GM12878 (cell line): ENCODE results near the gene SNRK.

ENCODE experiments used
- CHD2 ChIP-seq: IDR thresholded peaks from 2 replicates; pipeline ENCODE4 v1.6.1; 2011; ENCODE audit warnings: low read depth, low read length, improper control_type of control experiment, borderline replicate concordance
- EP300 ChIP-seq, 2 experiments: fragments of 150-350 bp in 1 of 2; IDR thresholded peaks; 2 replicates each; pipeline ENCODE4 v1.6.1; 2011 to 2012; ENCODE audit warnings: low read depth in 2 of 2, low read length in 2 of 2, borderline replicate concordance in 1 of 2, improper control_type of control experiment in 1 of 2, inconsistent platforms in 1 of 2; ENCODE audit not compliant: control insufficient read depth in 1 of 2
- POLR2A ChIP-seq: IDR thresholded peaks from 2 replicates; pipeline ENCODE4 v1.6.1; 2011; ENCODE audit warnings: low read depth, mild to moderate bottlenecking, low read length
- TCF12 ChIP-seq: IDR thresholded peaks from 2 replicates; pipeline ENCODE4 v1.6.1; 2011; ENCODE audit warnings: low read depth, mild to moderate bottlenecking, low read length

- TF ChIP-seq TCF12 (no peak), EP300 (IDR thresholded peaks at IDR 0.05; ENCODE audit: borderline replicate concordance in 1 of 2, control insufficient read depth in 1 of 2, low read depth in 2 of 2, low read length in 2 of 2) (no peak), CHD2 (no peak), POLR2A (no peak)
These were observed 61.4 kb downstream of the SNRK start for GRCh38 chr3:43347774-43348173.
